ENCODE data around the gene ARPP21.

DNA sequence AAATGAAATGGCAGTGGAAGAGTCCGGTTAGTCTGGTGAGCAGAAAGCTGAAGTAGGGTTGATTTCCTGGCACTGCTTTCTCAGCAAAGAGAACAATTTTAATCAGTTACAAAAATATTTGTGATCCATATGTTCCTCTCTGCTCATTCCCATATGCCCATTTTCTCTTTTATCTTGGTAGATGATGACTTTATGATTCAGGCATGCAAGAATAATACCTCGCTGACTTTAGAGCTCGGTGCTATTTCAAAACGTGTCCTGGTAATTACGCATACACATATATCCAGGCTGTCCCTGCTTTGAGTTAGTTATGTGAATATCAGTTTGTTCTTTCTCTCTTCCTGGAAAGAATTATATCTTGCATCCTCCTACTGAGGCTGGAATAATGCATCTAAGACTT lies 38.5 kb downstream of the ARPP21 start:
- no peak for TF ChIP-seq POLR2A (IDR thresholded peaks at IDR 0.05)
- TF ChIP-seq, protein P1, sequence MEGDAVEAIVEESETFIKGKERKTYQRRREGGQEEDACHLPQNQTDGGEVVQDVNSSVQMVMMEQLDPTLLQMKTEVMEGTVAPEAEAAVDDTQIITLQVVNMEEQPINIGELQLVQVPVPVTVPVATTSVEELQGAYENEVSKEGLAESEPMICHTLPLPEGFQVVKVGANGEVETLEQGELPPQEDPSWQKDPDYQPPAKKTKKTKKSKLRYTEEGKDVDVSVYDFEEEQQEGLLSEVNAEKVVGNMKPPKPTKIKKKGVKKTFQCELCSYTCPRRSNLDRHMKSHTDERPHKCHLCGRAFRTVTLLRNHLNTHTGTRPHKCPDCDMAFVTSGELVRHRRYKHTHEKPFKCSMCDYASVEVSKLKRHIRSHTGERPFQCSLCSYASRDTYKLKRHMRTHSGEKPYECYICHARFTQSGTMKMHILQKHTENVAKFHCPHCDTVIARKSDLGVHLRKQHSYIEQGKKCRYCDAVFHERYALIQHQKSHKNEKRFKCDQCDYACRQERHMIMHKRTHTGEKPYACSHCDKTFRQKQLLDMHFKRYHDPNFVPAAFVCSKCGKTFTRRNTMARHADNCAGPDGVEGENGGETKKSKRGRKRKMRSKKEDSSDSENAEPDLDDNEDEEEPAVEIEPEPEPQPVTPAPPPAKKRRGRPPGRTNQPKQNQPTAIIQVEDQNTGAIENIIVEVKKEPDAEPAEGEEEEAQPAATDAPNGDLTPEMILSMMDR (IDR thresholded peaks at IDR 0.05 in 4 of 5, conservative IDR thresholded peaks at IDR 0.05 in 1 of 5): no peak

Data from gastrocnemius medialis (tissue), 4 donors.